Activated naive CD4-positive, alpha-beta T cell (primary cell): ENCODE data around the gene MED29.

Experiments
- DNase-seq, 4 experiments: peaks; one replicate each; lab custom pipeline; 2025; lab: John Stamatoyannopoulos, UW

The MED29 gene

GRCh38 chr19:39398297-39398864, 7.2 kb downstream of the MED29 start:
- DNase-seq, result peak in 1 of 4 experiments; percentile 28

- DNase-seq, result no peak
These were observed 8.5 kb downstream of the MED29 start for GRCh38 chr19:39399668-39400050.

GRCh38 chr19:39400061-39400460, 8.9 kb downstream of the MED29 start:
- no peak for DNase-seq

DNA sequence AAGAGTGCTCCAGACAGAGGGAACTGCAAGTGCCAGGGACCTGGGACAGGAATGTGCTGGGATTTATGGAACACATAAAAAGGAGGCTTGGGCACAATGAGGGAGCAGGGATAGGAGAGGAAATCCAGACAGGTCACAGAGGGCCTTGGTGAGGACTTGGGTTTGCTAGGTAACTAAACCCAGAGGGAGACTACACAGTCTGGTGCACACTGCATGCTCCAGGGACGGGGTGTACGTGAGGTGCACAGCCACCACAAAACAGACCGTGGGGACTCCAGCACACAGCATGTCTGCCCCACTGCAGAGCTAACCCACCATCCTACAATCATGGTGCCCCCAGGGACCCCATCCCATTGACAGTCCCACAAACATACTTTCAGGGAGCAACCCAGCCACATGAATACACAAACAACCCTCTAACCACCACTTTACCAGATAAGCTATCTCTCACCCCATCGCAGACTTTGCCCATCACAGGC, 9.9 kb downstream of the MED29 start:
- peak in 1 of 4 experiments; percentile 47 for DNase-seq

DNA sequence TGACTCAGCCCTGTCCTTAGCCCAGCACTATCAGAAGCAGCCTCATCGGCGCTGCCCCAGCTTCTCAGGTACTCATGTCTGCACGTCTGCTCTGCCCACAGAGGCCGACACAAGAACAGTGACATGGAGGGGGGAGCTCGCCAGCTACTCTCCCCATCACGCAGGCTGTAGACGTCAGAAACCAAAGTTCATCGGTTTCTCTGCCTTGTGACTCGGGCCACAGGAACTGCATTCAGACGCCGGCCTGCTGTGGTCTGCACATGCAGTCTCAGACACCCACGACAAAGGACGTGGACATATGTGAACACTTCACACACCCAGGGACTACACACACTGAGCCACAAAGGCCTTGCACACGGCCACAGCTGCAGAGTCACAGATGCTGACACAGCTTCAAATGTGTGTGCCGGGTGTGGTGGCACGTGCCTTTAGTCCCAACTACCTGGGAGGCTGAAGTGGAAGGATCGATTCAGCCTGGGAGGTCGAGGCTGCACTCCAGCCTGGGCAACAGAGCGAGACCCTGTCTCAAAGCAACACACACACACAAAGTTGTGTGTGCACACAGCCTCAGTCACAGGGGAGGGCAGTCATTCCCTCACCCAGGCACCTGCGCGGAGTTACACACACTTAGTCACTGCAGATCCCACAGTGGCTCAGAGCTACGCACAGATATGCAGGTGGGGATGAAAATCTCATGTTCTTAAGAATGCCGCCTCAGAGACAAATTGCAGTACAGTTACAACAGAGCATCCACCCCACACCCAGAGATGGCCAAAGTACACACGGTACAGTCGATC, 10.6 kb downstream of the MED29 start:
- peak; percentile 26 to 71 (median 46) for DNase-seq

- peak in 3 of 4 experiments; percentile 65 to 75 (median 72) for DNase-seq
These were observed 11.4 kb downstream of the MED29 start for GRCh38 chr19:39402346-39403300.

GRCh38 chr19:39403331-39404312, 12.4 kb downstream of the MED29 start:
- DNase-seq, result peak; percentile 76 to 93 (median 86)

DNA sequence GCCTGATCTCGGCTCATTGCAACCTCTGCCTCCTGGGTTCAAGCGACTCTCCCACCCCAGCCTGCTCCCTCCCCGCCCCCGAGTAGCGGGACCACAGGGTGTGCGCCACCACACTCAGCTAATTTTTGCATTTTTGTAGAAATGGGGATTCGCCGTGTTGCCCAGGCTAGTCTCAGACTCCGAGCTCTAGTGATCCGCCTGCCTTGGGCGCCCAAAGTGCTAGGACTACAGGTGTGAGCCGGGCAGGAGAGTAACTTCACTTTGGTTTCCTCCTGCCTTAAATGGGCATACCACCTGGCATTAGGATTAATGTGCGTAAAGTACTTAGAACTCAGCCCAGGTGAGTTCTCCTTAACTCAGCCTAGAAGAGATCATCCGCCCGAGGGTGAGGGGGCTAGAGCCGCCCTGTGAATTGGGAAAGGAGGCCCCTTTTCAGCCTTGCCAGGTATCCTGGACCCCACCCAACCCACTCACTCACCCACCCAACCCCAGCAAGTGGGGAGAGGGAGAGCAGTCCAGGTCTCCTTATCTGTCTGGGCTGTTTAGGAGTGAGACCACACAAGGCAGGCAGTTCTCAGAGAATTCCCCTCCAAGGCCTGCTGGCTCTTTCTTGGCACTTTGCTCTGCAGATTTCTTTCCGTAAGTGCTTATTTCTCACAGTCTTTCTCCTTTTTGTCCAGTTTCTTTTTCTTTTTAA, 14.2 kb downstream of the MED29 start:
- DNase-seq, result peak in 1 of 4 experiments; percentile 25

DNA sequence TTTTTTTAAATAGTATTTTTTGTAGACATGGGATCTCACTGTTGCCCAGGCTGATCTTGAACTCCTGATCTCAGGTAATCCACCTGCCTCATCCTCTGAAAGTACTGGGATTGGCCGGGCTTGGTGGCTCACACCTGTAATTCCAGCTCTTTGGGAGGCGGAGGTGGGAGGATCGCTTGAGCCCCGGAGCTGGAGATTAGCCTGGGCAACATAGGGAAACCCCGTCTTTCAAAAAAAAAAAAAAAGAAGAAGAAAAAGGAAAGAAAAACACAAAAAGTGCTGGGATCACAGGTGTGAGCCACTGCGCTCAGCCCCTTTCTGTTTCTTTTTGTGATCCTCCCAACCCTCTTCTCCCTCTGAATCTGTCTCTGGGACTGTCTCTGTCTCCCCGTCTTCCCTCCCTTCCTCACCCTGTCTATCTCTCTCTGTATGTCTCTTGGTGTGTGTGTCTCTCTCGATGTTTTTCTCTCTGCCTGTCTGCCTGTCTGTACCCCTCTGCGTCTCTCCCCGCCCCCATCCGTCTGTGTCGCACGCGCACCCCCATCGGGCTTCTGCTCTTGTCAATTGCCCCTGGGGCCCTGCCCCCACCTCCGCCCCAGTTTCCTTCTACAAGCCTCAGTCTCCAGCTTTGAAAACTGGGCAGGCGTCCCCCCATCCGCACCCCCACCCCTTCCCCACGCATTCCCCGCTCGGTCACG, 14.9 kb downstream of the MED29 start:
- peak; percentile 55 to 91 (median 78) for DNase-seq

DNA sequence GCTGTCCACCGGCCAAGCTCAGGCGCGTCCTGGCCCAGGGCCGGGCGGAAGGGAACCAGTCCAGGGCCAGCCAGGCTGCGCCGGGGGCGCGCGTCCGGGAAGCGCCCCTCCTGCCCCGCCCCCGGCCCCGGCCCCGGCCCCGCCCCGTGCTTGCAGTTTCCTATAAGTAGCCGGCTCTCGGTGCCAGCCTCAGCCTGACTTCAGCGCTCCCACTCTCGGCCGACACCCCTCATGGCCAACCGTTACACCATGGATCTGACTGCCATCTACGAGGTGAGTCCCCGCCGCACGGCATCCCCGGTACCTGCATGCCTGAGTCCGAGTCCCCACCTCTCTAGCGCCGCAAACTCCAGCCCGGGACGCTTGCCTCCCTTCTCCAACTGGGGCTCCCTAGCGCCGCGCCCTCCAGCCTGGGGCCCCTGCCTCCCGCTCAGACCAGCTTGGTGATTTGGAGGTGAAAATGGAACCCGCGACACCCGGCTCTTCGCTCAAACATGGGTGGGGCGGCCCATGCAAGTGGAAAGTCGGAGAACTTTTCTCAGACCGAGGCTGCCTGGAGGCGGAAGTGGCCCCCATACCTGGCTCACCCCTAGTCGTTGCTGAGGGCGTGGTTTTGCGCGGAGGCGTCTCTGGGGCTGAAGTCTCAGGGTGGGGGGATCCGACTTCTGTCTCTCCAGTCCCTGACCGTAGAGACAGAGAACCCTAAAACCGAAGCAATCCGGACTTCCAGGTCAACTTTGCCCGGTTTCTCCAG, 15.7 kb downstream of the MED29 start, which contains the start of gene ZFP36:
Gene ZFP36 (plus strand): TSS at position 192 of the 754 bp plus-strand sequence. CDS start 58 bp downstream, at position 250.
- DNase-seq, result peak; percentile 64 to 92 (median 79)

GRCh38 chr19:39407410-39407659, 16.2 kb downstream of the MED29 start:
- DNase-seq, result no peak

DNA sequence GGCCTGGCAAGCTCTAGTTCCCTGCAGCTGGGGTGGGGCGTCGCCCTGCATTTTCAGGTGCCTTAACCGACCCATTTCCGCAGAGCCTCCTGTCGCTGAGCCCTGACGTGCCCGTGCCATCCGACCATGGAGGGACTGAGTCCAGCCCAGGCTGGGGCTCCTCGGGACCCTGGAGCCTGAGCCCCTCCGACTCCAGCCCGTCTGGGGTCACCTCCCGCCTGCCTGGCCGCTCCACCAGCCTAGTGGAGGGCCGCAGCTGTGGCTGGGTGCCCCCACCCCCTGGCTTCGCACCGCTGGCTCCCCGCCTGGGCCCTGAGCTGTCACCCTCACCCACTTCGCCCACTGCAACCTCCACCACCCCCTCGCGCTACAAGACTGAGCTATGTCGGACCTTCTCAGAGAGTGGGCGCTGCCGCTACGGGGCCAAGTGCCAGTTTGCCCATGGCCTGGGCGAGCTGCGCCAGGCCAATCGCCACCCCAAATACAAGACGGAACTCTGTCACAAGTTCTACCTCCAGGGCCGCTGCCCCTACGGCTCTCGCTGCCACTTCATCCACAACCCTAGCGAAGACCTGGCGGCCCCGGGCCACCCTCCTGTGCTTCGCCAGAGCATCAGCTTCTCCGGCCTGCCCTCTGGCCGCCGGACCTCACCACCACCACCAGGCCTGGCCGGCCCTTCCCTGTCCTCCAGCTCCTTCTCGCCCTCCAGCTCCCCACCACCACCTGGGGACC, 16.6 kb downstream of the MED29 start:
- peak in 2 of 4 experiments; percentile 46 to 65 for DNase-seq

- peak in 1 of 4 experiments; percentile 14 for DNase-seq
These were observed 17.4 kb downstream of the MED29 start for GRCh38 chr19:39408392-39409207.

- DNase-seq, result peak; percentile 45 to 80 (median 66)
These were observed 18.2 kb downstream of the MED29 start for GRCh38 chr19:39409208-39410016.

DNA sequence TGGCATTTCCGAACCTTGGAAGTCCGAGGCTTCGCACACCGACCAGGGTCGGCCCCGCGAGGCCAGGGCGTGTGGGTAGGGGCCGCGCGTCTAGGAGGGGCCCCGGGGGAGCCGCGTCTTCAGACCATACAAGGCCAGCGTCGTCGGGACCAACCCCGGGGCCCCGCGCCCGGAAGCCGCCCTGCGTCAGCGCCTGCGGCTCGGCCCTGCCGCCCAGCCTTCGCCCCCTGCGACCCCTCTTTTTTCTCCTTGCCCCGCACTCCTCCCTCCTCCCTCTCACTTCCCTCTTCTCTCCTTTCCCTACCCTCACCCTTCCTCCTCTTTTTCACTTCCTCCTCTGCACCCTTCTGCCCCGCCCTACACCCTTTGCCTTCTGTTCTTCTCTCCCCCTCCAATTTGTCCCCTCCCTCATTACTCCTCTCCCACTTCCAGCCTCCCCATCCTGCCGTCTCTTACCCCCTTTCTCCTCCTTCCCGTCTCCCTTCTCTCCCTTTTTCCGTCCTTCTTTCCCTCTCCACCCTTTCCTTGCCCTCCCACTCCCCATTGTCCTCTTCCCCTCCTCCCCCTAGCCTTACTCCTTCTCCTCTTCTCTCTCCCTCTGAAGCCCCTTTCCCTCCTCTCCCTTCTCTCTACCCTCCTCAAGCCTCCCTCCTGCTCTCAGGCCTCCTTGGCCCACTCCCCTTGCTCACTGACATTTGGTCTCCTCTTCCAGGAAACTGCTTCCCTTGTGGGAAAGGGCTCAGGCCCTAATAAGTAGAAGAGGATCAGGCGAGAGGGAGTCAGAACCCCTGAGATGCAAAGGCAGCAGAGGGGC, 19.0 kb downstream of the MED29 start:
- DNase-seq, result peak in 2 of 4 experiments; percentile 51 to 61

DNA sequence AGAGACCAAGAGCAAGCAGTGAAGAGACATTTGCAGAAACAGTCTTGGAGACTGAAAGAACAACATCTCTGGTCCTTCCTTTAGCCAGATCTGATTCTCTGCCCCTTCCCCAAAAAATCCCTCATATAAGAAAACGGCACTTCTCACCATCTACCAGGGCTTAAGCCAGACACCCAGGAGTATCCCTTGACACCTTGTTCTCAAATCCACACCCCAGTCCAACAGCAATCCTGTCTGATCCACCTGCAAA, 19.6 kb downstream of the MED29 start:
- DNase-seq, result no peak
